Heart left ventricle (tissue), 13 donors: Measurements from ENCODE around the gene EMB.

ENCODE experiments used
- POLR2A ChIP-seq, 2 donors: fragments of 450-650 bp; IDR thresholded peaks; one replicate each; pipeline ENCODE4 v1.6.1; 2017; ENCODE audit warnings: antibody characterized with exemption in 2 of 2, mild to moderate bottlenecking in 2 of 2, moderate library complexity in 2 of 2
- TF ChIP-seq, protein P1 (sequence below), 12 donors: fragments of 200-600 bp; sonication (generic) in 4 of 12; IDR thresholded peaks; one replicate each; pipeline versions ENCODE4 v1.5.0 to v1.8.0; 2018 to 2022; ENCODE audit warnings: antibody characterized with exemption in 12 of 12, mild to moderate bottlenecking in 5 of 12
- donor health status: ischemic (EF 13 %, LVEDD 7.1; RV severe dilation, severe dysfunction).
- donor health status: DM: no; HTN: yes; CAD: no.
- donor health status: DM: no; HTN: no; CAD: no.
- donor health status: ischemic (EF 25% LVEDD 6.9; RV normal size, moderate dysfunction).
- donor health status: ischemic (EF 25% LVEDD 5.7; RV mildly dilated, moderate dysfunction).
- donor health status: ischemic (EF 35%, LVEDD 5.7; RV mildly dilated, moderate dysfunction).
- donor health status: nonischemic (EF 11% LVEDD 7.7; RV severe dilation, severe dysfunction).
- donor health status: DM: yes; HTN: yes; CAD: no.
- donor health status: PGD.
- donor health status: ischemic (EF 29% LVEDD 5.4; RV normal size, mild dysfunction).
- donor health status: nonischemic (EF 23%, LVEDD 6.1; RV moderate dilation, normal function).

DNA sequence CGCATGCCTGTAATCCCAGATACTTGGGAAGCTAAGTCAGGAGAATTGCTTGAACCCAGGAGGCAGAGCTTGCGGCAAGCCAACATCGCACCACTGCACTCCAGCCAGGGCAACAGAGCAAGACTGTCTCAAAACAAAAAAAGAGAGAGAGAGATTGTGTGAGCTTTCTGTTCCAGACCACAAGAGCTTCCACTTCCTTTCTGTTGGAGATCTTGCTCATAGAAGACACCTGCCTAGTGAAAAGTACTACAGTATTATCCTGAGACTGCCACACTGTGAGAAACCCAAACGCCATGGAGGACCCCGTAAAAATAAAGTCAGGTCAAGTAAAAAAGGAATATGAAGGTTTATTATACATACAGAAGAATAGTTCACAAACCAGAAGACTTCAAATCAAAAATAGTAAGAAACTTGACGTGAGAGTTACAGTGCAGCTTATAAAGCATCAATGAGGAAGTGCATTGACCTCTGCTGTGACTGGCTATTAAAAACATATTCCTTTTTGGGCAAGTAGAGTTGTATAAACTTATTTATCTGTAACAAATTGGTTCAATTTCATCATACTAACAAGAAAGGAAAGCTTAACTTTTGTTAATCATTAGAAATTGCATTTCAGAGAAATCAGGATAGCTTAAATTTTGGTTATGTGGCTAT lies 4.3 kb upstream of the EMB start:
- TF ChIP-seq, protein P1, sequence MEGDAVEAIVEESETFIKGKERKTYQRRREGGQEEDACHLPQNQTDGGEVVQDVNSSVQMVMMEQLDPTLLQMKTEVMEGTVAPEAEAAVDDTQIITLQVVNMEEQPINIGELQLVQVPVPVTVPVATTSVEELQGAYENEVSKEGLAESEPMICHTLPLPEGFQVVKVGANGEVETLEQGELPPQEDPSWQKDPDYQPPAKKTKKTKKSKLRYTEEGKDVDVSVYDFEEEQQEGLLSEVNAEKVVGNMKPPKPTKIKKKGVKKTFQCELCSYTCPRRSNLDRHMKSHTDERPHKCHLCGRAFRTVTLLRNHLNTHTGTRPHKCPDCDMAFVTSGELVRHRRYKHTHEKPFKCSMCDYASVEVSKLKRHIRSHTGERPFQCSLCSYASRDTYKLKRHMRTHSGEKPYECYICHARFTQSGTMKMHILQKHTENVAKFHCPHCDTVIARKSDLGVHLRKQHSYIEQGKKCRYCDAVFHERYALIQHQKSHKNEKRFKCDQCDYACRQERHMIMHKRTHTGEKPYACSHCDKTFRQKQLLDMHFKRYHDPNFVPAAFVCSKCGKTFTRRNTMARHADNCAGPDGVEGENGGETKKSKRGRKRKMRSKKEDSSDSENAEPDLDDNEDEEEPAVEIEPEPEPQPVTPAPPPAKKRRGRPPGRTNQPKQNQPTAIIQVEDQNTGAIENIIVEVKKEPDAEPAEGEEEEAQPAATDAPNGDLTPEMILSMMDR (IDR thresholded peaks at IDR 0.05): no peak
- no peak for TF ChIP-seq POLR2A (IDR thresholded peaks at IDR 0.05)
